Left forelimb (tissue), 1 donor: Measurements from ENCODE around the gene EHMT1.
"Not testable (repeated sequence)": the region's sequence is repeated elsewhere in the genome, so short reads cannot be mapped to it uniquely, and the experiment has no call there.

Experiments used
- DNase-seq: peaks from one replicate; pipeline ENCODE4 v3.0.0-alpha.2; 2018; ENCODE audit warnings: low spot score

The EHMT1 gene

DNA sequence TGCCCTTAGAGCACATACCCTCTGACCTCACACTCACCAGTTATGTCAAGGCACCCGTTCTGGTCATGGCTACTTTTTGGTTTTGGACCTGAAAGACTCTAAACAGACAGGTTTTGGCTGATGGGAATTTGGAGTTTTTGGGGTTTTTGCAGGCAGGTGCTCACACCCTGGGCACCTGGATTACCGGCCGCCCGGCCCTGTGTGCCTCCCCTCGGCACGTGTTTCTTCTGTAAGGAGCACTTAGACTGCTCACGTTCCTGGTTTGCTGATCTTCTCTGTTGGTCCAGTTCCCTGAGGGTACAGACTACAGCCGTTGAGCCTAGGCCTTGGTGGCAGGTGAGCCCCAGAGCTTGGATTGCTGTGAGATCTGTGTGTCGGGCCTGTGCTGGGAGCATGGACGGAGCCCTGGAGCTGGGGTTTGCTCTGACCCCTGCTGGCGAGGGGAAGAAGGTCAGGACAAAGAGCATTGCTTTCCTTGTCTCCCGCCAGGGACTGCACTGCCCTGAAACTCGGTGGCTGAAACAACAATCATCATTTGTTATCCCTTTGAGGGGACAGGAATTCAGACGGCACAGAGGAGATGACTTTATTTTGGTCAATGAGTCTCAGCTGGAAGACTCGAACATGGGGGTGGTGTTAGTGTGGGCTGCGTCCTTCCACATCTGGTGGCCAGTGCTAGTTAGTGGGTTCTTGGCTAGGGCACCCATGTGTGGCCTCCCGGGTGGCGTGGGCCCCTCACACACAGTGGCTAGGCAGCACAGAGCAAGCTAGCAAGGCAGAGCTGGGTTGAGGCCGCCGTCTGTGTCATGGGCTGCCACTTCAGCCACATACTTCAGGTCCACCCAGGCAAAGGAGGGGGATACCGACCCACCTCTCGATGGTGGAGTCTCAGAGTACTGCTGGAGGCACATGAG lies 76.4 kb downstream of the EHMT1 start:
- DNase-seq: no peak

DNA sequence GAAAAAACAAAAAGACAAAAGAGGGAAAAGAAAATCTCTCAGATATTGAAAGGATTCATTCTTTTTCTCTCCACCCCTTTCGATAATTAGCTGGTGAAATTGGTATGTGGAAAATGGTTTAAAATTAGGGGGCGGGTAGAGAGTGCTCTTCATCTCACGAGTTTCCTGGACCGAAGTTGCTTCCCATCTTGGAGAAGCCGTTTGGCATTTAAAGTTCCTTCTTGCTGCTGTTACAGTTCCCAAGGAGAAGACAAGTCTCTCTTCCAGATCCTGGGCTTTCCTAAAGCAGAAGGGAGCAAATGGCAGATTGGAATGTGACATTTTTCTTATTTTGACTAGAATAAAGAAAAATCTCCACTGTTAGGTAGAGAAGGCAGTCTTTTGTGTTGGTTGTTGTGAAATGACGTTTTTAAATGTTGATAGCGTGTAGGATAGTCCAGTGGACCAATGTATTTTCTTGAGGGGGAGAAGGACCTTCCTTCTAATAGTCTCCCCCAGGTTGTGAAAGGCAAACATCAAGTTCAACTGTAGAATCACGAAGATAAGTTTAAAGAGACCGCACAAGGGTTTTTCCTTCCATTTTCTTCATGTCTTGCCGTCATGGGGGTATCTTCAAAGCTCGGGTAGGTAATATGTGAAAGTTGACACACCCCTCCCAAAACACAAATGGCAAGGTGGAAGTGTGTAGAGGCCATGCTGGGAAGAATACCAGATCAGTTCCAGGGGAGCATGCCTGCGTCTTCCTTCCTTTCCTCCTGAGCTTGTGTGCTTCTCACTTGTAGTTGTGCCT lies 77.5 kb downstream of the EHMT1 start:
- DNase-seq: no peak

DNA sequence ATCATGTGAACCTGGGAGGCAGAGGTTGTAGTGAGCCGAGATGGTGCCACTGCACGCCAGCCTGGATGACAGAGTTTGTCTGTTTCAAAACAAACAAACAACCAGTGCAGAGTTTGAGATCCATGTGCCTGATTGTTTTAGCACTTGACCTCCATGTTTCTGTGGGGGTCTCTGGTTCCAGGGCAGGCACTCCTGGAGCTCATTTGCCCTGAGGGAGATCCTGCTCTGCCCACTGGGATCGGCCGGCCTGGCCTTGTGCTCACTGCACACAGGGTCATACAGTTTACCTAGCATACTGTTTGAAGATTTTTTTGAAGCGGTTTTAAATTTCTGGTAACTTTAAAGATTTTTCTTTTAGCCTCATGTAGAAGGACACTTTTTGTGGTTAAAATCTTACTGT lies 78.4 kb downstream of the EHMT1 start:
- no peak for DNase-seq

DNA sequence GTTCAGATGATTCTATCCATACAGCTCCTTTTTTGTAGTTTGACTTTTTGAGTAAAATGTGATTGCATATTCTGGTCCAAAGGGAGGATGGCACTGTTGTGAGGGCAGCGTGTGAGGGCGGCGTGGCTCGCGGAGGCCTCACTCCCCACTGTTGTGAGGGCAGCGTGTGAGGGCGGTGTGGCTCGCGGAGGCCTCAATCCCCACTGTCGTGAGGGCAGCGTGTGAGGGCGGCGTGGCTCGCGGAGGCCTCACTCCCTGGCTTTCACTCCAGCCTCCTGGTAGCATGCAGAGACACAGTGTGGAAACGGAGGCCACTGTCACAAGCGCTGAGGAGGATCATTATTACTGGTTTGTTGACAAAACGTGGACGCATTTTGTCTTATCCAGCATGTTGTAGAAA lies 79.0 kb downstream of the EHMT1 start:
- DNase-seq: no peak

DNA sequence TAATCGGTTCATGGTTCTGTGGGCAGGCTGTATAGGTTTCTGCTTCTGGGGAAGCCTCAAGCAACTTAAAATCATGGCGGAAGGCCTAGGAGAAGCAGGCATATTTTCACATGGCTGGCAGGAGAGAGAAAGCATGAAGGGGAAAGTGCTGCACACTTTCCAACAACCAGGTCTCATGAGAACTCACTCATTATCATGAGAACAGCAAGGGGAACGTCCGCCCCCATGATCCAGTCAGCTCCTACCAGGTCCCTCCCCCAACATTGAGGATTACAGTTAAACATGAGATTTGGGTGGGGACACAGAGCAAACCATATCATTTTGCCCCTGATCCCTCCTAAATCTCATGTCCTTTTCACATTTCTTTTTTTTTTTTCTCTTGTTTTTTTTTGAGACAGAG lies 82.1 kb downstream of the EHMT1 start:
- no peak for DNase-seq

DNA sequence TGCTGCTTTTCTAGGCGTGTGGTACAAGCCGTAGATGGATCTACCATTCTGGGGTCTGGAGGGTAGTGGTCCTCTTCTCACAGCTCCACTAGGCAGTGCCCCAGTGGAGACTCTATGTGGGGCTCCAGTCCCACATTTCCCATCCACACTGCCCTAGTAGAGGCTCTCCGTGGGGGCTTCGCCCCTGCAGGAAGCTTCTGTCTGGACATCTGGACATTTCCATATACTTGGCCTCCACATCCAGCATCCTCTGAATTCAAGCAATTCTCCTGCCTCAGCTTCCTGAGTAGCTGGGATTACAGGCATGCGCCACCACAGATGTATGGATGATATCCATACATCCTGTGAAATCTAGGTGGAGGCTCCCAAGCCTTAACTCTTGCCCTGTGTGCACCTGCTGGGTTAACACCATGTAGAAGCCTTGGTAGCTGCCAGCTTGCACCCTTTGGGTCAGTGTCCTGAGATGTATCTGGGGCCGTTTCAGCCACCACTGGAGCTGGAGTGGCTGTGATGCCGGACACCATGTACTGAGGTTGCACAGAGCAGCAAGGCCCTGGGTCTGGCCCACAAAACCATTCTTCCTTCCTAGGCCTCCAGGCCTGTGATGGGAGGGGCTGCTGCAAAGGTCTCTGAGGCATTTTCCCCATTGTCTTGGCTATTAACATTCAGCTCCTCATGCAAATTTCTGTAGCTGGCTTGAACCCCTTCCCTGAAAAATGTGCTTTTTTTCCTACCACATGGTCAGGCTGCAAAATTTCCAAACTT lies 84.0 kb downstream of the EHMT1 start:
- no peak for DNase-seq

DNA sequence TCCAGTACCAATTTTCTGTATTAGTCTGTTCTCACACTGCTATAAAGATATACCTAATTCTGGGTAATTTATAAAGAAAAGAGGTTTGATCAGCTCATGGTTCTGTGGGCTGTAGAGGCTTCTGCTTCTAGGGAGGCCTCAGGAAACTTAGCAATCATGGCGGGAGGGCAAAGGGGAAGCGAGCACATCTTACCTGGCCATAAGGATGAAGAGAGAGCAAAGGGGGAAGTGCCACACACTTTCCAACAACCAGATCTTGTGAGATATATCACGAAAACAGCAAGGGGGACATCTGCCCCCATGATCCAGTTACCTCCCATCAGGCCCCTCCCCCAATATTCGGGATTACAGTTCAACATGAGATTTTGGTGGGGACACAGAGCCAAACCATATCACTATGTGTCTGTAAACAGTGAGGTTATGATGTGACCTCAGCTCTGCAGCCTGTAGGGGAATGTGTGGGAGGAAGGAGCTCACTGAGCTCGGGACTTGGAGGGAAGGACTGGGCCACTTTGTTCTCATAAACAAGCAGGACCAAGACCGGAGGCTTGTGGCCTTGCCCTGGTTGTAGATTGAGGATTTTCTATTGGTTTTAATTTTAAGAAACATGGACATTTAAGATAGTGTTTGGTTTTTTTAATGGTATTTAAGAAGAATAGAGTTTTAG lies 85.2 kb downstream of the EHMT1 start:
- no peak for DNase-seq

DNA sequence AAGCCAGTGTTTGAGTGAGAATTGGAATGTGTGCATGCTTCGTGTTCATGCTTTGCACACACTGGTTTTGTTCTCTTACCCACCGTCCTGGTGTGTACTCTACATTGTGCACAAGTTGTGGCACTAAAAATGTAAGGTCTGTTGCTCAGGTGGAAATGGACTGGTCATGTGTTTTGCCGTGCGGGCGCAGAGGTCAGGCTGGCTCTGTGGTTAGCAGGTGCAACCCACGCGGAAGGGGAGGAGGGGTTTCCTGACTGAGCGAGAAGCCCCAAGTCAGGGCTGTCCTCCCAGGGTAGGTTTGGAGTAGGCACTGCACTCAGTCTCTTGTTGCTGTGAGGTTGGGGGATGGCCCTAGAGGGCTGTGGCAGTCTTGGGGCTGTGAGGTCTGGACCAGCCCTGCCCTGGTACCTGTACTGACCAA lies 86.6 kb downstream of the EHMT1 start:
- no peak for DNase-seq

DNA sequence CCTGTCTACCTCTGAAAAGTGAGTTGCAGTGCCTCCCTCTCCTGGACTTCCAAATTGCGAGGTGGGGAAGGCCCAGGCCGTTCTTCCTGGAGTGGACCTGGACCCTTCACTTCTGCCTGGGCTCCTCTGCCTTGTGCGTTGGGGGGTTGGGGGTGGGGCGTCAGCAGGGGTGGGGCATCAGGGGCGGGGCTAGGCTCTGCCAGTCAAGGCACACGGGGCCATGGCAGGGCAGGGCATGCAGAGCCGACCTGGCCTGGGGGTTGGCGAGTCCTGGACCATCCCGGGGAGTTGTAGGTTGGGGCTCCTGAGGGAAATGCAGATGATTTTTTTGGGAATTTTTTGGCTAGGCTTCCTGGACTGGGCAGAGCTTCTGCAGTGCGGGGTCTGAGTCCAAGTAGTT lies 87.1 kb downstream of the EHMT1 start:
- no peak for DNase-seq

DNA sequence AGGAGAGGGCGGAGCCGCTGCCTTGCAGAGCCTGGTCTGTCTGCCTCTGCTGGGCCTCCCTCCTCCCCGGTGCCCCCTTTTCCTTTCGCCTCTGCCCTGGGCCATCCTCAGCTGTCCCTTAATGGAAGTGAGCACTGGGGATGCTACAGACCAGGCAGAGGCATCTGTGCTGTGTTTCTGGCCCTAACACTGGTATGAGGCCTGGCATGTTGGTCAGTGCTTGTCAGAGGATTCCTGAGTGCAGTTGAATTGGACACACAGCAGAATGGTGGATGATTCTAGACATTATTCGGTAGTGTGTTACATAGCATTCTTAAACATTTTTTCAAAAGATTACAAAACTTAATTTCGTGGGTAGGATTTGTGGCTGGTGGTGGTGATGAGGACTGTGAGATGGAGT lies 88.6 kb downstream of the EHMT1 start:
- no peak for DNase-seq

DNA sequence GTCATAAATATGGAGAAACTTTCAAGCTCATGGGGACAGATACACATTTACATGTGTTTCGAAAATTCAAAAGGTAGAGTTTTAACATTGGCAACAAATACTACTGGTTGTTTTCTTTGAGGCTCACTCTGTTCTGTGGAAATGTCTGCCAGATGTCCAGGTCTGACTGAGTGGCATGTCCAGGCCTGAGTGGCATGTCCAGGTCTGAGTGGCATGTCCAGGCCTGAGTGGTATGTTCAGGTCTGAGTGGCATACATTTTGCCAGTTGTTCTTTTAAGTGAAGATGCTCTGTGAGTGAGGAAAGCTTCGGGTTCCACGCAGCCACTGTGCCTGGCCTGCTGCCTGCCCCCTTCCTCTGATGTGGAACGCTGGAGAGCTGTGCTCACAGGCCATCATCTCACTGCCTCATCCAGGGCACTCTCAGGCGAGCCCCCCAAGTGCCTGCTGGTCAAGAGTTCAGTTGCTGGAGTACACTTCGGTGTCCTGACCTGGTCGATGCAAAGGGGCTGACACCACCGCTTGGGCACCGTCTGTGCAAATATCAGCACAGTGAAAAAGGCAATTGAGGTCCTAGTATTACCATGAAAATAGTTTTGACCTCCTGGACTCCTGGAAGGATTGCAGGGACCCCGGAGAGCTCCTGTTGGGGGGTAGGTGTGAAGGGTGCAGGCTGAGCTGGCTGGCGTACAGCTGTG lies 89.9 kb downstream of the EHMT1 start:
- DNase-seq: no peak

DNA sequence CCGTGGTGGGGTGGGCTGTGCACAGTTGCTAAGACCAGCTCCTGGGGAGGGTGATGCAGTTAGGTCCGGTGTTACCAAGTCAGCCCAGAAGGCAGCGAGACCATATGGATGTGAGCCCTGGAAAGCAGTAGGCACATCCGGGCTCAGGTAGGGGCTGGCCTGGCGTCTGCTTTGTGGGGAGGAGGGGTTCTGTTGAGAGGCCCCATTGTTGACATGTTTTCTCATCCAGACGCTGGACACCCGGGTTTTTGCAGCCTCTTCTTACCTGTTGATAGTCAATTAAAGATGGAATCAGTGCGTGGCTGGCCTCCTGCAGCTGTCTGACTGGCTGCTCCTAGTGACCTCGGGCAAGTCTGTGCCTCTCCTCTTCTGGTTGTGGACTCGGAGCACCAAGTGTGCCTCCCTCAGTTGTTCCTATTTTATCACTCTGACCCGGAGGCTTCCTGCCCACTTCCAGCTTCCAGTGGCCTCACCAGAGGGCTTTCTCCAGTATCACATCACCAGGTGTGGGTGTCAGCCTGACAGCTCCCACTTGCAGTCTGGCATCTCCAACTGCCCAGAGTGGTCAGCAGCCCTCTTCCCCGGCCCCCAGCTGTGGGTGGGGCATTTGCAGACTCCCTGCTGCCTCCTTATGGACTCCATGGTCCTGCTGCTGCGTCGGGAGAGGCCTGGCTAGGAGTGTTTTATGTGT lies 90.8 kb downstream of the EHMT1 start:
- DNase-seq: no peak

DNA sequence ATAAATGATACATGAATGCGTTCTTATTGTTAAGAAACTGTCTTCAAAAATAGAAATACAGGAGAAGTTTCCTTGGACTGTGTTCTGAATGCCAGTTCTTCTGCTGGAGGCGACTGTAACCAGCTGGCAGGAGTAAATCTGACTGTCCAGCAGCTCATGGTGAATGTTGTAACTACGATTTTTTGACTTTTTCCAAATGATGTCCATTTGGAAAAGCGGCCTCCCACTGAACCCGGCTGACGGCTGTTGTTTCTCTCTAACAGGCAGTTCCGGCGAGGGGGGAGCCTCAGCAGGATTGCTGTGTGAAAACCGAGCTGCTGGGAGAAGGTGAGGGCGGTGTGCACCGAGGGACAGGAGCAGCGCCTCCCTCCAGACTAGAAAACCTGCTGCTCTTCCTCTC lies 91.9 kb downstream of the EHMT1 start:
- DNase-seq: no peak

DNA sequence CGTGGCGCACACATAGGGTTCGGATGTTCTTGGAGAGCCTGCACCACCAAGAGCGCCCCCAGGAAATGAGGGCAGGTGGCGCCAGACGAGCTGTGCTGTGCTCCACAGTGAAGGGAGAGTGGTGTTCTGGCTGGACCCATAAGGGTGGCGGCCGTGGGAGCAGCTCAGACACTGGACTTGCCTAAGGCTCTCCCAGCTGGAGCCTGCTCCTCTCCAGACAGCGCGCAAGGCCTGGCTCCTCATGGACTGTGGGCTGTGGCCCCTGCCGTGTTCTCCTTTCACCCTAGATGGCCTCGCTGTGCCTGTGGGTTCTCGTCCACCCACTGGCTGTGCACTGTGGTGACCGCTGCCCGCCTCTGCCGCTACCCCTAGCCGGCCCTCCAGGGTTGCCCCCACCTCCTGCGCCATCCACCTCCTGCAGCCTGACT lies 92.9 kb downstream of the EHMT1 start:
- no peak for DNase-seq

DNA sequence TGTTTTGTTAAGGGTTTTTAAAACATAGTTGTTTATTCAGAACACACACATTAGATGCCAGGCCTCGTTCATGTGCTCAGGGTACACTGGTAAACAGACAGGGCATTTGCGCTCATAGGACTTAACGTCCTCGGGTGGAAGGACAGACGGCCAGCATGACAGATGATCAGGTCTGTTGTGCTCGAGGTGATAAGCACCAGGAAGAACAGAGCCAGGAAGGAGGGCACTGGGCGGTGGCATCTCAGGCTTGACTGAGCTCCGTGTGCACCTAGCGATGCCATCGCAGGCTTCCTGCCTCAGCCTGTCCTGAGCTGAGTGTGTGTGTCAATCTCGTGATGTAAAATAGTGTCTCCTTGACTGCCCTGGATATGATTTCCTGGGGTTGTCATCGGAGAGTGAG lies 96.5 kb downstream of the EHMT1 start:
- no peak for DNase-seq

DNA sequence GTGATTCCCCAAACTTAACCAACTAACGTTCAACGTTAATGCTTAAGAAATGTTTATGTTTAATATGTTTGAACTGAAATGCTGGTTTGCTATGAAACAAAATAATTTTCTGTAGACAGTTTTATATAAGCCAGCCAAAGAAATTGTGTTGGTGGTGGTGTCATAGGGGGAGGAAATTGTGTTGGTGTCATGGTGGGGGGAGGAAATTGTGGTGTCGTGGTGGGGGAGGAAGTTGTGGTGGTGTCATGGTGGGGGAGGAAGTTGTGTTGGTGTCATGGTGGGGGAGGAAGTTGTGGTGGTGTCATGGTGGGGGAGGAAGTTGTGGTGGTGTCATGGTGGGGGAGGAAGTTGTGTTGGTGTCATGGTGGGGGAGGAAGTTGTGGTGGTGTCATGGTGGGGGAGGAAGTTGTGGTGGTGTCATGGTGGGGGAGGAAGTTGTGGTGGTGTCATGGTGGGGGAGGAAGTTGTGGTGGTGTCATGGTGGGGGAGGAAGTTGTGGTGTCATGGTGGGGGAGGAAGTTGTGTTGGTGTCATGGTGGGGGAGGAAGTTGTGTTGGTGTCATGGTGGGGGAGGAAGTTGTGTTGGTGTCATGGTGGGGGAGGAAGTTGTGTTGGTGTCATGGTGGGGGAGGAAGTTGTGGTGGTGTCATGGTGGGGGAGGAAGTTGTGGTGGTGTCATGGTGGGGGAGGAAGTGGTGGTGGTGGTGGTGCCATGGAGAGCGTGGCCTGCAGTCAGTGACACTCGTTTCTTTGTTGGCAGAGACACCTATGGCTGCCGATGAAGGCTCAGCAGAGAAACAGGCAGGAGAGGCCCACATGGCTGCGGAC lies 97.3 kb downstream of the EHMT1 start:
- DNase-seq: not testable (repeated sequence)

DNA sequence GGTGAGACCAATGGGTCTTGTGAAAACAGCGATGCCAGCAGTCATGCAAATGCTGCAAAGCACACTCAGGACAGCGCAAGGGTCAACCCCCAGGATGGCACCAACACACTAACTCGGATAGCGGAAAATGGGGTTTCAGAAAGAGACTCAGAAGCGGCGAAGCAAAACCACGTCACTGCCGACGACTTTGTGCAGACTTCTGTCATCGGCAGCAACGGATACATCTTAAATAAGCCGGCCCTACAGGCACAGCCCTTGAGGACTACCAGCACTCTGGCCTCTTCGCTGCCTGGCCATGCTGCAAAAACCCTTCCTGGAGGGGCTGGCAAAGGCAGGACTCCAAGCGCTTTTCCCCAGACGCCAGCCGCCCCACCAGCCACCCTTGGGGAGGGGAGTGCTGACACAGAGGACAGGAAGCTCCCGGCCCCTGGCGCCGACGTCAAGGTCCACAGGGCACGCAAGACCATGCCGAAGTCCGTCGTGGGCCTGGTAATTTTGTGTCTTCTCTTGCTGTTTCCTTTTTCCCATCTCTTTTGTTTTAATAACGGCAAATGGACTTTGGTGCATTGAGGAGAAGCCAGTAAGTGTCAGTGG lies 98.0 kb downstream of the EHMT1 start:
- DNase-seq: no peak

DNA sequence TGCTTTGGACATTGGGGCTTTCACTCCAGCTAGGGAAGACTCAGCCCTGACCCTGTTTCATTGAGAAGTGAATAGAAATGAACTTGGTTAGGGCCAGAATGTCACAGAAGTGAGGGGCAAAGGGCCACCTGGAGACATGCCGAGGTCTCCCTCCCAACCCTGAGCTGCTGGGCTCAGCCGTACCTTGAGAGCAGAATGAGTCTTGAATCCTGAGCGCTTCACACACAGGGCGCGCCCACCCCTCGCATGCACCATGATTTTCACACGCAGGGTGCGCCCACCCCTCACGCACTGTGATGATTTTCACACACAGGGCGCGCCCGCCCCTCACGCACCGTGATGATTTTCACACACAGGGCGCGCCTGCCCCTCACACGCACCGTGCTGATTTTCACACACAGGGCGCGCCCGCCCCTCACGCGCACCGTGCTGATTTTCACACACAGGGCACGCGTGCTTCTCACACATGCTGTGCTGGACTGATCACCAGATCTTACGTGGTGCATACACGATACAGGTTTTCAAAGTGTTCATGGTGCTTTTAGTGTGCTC lies 99.0 kb downstream of the EHMT1 start:
- no peak for DNase-seq

DNA sequence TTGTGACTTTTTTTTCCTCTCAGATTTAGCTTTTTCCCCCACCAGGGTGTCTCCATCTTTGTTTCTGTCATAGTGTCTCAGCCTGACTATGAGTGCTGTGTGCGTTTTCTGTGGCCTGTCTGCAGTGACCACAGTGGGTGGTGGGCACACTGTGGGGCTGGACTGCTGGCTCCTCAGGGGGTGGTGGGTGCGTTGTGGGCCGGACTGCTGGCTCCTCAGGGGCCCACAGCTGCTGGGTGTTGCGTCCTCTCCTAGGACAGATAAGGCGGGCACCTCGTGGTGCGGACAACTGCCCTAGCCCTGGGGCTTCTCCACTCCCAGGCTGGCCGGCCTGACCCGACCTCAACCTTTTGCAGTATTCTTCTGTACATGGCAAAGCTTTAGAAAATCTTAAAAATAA lies 100.4 kb downstream of the EHMT1 start:
- no peak for DNase-seq
